ENCODE results near the gene TMEM61.

TMEM61 gene

DNA sequence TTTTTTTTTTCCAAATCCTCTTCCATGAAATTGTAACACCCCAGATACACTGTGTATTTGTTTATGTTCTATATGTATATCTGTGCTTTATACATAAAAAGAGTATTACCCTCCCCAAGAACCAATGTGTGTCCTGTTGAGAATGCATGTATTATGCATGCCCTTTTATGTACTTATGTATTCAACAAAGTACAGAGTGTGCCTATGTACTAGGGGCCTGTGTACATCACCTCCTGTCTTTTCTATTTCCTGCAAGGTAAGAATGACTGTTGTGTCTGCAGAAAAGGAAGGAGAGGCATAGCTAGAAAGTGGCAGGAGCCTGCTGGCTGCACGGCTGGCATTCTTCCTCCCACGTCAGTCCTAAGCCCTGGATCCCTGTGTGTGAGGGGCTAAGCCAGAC is 7.0 kb downstream of the TMEM61 start:
- Histone ChIP-seq H3K4me2 (no peak overlapping the region), H3K27me3 (ENCODE audit: insufficient read depth, low read depth) (no peaks in the 10 kb centered on the region), H2AFZ (ENCODE audit: low read depth) (no peak overlapping the region), H4K20me1 (ENCODE audit: insufficient read depth) (no peaks in the 10 kb centered on the region), H3K9ac (no peak overlapping the region), H3K27ac (no peak overlapping the region), H3K36me3 (ENCODE audit: insufficient read depth) (no peaks in the 10 kb centered on the region), H3K79me2 (ENCODE audit: insufficient read depth, low read depth) (no peaks in the 10 kb centered on the region), H3K4me3 (IDR thresholded peaks at IDR 0.05; ENCODE audit: insufficient read depth, low read depth, low read length) (no peak overlapping the region), H3K4me1 (ENCODE audit: low read depth, poor library complexity, severe bottlenecking) (no peaks in the 10 kb centered on the region)
- TF ChIP-seq, protein P1, sequence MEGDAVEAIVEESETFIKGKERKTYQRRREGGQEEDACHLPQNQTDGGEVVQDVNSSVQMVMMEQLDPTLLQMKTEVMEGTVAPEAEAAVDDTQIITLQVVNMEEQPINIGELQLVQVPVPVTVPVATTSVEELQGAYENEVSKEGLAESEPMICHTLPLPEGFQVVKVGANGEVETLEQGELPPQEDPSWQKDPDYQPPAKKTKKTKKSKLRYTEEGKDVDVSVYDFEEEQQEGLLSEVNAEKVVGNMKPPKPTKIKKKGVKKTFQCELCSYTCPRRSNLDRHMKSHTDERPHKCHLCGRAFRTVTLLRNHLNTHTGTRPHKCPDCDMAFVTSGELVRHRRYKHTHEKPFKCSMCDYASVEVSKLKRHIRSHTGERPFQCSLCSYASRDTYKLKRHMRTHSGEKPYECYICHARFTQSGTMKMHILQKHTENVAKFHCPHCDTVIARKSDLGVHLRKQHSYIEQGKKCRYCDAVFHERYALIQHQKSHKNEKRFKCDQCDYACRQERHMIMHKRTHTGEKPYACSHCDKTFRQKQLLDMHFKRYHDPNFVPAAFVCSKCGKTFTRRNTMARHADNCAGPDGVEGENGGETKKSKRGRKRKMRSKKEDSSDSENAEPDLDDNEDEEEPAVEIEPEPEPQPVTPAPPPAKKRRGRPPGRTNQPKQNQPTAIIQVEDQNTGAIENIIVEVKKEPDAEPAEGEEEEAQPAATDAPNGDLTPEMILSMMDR (conservative IDR thresholded peaks at IDR 0.05; ENCODE audit: low read depth, low read length), result no peak

DNA sequence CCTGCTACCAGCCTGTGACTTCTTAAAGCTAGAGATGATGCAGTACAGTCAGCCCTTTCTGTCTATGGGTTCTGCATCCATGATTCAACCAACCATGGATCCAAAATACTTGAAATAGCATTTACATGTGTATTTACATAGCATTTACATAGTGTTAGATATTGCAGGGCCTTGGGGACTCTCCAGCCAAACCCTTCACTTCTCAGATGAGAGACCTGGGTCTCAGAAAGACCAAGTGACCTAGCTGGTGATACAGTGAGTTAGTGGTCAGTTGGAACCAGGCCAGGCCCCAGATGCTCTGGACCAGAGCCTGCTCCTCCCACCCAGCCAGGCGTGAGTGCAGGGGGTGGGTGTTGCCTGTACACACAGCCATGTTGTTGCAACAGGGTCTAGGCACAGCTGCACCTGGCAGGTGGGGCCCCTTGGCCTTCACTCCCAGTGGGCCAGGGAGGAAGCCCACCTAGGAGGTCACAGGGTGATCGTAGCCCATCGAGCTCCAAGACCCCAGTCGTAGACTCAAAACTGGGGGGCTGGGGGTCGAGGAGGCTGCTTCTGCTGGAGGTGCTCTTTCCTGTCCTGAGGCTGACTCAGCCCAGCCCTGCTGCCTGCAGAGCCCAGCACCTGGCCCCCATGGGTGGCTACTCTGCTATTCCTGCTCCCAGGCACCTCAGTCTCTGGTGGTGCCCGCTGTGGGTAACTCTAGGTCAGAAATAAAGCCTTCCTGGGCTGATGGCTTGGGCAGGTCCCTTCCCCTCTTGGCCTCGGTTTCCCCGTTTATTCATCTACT is 7.7 kb downstream of the TMEM61 start:
- H2AFZ ChIP-seq (ENCODE audit: low read depth), result no peak overlapping the region
- H3K27ac ChIP-seq, result no peak overlapping the region
- no peaks in the 10 kb centered on the region for H3K36me3 ChIP-seq (ENCODE audit: insufficient read depth)
- H4K20me1 ChIP-seq (ENCODE audit: insufficient read depth), result no peaks in the 10 kb centered on the region
- H3K4me2 ChIP-seq, result no peak overlapping the region
- TF ChIP-seq, protein P1 (conservative IDR thresholded peaks at IDR 0.05; ENCODE audit: low read depth, low read length), result no peak
- no peak overlapping the region for H3K4me3 ChIP-seq (IDR thresholded peaks at IDR 0.05; ENCODE audit: insufficient read depth, low read depth, low read length)
- no peaks in the 10 kb centered on the region for H3K79me2 ChIP-seq (ENCODE audit: insufficient read depth, low read depth)
- no peaks in the 10 kb centered on the region for H3K4me1 ChIP-seq (ENCODE audit: low read depth, poor library complexity, severe bottlenecking)
- no peaks in the 10 kb centered on the region for H3K27me3 ChIP-seq (ENCODE audit: insufficient read depth, low read depth)
- H3K9ac ChIP-seq, result no peak overlapping the region

DNA sequence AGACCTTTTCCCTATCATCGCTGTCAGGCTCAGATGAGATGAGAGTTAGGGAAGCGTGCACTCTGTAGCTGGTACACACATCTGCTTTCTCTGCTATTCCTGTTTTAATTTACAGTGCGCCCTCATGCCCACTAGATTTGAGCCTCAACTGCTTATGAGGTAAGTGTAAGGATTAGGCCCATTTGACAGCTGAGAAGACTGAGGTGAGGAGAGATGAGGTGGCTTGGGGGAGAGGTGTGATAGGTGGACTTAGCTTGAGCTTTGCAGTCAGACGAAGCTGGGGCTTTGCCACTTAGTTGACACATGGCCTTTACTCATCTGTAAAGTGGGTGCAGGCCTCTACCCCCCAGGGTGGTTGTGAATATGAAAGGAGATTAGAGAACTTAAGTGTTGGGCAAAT is 8.5 kb downstream of the TMEM61 start:
- TF ChIP-seq, protein P1 (conservative IDR thresholded peaks at IDR 0.05; ENCODE audit: low read depth, low read length), result no peak
- H4K20me1 ChIP-seq (ENCODE audit: insufficient read depth), result no peaks in the 10 kb centered on the region
- H3K9ac ChIP-seq, result no peak overlapping the region
- no peak overlapping the region for H3K27ac ChIP-seq
- no peaks in the 10 kb centered on the region for H3K79me2 ChIP-seq (ENCODE audit: insufficient read depth, low read depth)
- H3K4me3 ChIP-seq (IDR thresholded peaks at IDR 0.05; ENCODE audit: insufficient read depth, low read depth, low read length), result no peak overlapping the region
- no peak overlapping the region for H2AFZ ChIP-seq (ENCODE audit: low read depth)
- H3K27me3 ChIP-seq (ENCODE audit: insufficient read depth, low read depth), result no peaks in the 10 kb centered on the region
- no peaks in the 10 kb centered on the region for H3K36me3 ChIP-seq (ENCODE audit: insufficient read depth)
- H3K4me2 ChIP-seq, result no peak overlapping the region
- H3K4me1 ChIP-seq (ENCODE audit: low read depth, poor library complexity, severe bottlenecking), result no peaks in the 10 kb centered on the region

DNA sequence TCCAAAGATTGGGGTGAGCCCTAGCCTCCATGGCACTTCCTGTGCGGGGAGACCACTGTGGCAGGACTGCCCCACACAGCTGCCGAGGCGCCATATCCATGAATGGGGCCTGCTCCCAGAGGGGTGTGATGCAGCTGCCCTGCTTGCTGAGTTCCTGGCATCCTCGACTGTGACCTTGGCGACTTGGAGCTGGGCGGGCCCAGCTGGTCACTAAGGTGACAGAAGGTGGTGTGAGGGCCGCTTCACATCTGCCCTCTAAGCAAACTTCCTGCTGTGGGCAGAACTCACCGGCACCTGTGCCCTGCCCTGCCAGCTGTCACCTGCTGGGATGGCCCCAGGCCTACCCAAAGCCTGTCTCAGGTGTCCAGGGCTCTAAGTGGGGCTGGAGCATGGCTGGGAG is 9.0 kb downstream of the TMEM61 start:
- no peaks in the 10 kb centered on the region for H3K27me3 ChIP-seq (ENCODE audit: insufficient read depth, low read depth)
- H3K36me3 ChIP-seq (ENCODE audit: insufficient read depth), result no peaks in the 10 kb centered on the region
- no peaks in the 10 kb centered on the region for H4K20me1 ChIP-seq (ENCODE audit: insufficient read depth)
- H3K4me3 ChIP-seq (IDR thresholded peaks at IDR 0.05; ENCODE audit: insufficient read depth, low read depth, low read length), result no peak overlapping the region
- no peak overlapping the region for H3K27ac ChIP-seq
- H3K4me1 ChIP-seq (ENCODE audit: low read depth, poor library complexity, severe bottlenecking), result no peaks in the 10 kb centered on the region
- TF ChIP-seq, protein P1 (conservative IDR thresholded peaks at IDR 0.05; ENCODE audit: low read depth, low read length), result no peak
- no peak overlapping the region for H2AFZ ChIP-seq (ENCODE audit: low read depth)
- no peak overlapping the region for H3K4me2 ChIP-seq
- no peak overlapping the region for H3K9ac ChIP-seq
- no peaks in the 10 kb centered on the region for H3K79me2 ChIP-seq (ENCODE audit: insufficient read depth, low read depth)
